Stimulated activated CD4-positive, alpha-beta T cell treated with anti-CD3 and anti-CD28 coated beads, Interleukin-12 subunit alpha, Interleukin-12 subunit beta, amount 100 ng/mL, for 4 hours (primary cell): ENCODE data around the gene PAPLN.

Source experiments
- DNase-seq: peaks from one replicate; pipeline ENCODE4 v3.0.0-alpha.2; 2020

Gene PAPLN

GRCh38 chr14:73262427-73263183, 25.3 kb downstream of the PAPLN start:
- DNase-seq: no peak

DNA sequence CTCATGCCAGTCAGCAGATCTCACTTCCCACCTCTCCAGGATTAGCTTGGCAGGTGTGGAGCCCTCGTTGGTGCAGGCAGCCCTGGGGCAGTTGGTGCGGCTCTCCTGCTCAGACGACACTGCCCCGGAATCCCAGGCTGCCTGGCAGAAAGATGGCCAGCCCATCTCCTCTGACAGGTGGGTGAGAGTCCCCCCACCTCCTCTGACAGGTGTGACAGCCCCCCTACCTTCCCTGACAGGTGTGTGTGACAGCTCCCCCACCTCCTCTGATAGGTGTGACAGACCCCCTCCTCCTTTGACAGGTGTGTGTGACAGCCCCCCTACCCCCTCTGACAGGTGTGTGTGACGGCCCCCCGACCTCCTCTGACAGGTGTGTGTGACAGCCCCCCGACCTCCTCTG, 26.3 kb downstream of the PAPLN start:
- no peak for DNase-seq

GRCh38 chr14:73264080-73264884, 27.0 kb downstream of the PAPLN start:
- no peak for DNase-seq

DNA sequence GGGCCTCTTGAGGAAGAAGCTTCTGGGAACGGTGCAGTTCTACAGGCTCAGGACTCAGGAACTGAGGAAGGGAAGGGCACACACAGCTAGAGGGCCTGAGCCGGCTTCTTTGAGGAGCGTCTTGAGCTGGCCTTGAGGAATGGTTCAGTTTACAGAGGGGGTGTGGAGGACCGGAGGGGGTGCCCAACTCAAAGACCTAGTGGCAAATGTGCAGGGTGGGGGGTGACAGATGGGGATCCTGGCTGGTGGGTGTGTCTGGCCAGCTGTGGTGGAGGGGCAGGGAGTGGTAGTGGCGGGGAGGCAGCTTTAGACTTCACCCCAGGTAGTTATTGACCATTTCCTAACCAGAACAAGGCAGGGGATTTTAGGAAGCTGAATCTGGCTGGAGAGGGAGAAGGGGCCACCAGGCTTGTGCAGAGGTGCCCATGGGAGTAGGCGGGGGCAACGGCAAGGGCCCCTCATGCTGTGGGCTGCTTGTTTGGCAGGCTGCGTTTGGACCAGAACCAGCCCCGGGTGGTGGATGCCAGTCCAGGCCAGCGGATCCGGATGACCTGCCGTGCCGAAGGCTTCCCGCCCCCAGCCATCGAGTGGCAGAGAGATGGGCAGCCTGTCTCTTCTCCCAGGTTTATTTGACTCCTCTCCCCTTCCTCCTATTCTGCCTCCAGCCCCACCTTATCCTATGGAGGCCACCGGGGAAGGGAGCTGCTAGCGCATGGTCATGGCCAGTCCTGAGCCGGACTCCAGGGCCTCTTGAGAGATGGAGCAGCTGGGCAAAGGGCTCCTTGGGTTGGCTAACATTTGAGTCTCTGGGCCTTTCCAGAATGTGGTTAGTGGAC, 27.8 kb downstream of the PAPLN start:
- DNase-seq: no peak

GRCh38 chr14:73265721-73266046, 28.4 kb downstream of the PAPLN start:
- DNase-seq: no peak

DNA sequence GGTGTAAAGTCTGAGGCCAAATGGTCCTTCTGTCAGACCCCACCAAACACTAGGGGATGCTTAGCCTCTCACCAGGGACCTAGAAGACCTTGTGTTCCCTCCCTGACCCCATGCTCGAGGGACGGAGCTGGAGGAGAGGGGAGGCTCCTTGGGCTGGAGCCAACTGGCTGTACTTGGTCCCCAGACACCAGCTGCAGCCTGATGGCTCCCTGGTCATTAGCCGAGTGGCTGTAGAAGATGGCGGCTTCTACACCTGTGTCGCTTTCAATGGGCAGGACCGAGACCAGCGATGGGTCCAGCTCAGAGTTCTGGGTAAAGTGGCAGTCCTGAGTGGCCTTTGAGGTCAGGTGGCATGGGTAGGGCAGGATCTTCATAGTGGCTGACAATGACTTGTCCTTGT, 29.0 kb downstream of the PAPLN start:
- DNase-seq: no peak

DNA sequence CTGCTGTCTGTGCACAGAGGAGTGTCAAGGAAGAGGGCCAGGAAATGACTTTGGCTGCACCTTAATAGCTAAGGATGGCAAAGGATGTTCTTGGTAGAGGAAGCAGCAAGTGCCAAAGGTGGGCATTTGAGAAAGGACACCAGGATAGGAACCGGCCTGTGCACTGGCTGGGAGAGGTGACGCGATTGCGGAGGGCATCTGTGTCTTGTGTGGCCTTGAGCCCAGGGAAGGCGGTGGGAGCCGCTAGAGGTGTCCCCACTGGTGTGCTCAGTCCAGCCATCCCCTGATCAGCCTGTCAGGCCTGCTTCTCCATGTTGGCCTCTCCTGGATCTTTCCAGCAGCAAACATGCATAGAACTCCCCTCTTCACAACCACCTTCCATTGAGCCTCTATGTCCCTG, 30.2 kb downstream of the PAPLN start:
- DNase-seq: no peak

GRCh38 chr14:73269729-73270531, 32.6 kb downstream of the PAPLN start:
- DNase-seq: no peak

- no peak for DNase-seq
These were observed 35.1 kb downstream of the PAPLN start for GRCh38 chr14:73272393-73272792.

DNA sequence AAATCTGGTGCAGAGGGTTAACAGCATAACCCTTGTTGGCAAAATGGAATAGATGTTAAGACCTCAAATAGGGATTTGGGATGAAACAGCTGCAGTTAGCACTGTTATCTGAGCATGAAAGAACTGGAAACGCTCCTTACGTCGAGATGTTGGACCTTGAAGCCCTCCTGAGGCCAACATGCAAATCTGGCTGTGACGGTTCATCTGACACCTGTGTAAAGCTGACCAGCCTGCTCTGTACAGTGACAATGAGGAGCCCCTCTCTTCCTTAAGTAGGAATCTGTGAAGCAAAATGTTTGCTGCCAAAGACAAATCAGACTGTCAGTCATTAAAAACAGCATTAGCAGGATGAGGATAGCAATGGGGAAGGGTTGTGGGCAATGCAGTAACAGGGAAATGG, 36.5 kb downstream of the PAPLN start:
- DNase-seq: no peak

DNA sequence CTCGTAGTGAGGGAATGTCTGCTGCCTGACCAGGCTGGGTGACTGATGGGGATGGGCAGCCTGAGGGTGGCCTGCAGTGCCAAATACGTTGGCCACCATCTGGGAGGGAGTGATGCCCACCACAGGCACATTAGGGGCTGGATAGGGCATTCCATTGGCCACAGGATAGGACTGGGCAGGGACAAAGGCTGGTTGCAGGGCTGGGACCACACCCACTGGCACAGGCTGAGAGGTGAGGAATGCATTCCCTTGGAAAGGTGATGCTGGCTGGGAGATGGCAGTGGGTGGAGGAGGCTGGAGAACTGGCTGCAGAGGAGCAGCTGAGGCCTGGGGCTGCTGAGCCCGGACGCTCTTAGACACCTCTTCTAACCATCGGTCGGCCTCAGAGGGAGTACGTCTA, 39.5 kb downstream of the PAPLN start:
- DNase-seq: no peak

DNA sequence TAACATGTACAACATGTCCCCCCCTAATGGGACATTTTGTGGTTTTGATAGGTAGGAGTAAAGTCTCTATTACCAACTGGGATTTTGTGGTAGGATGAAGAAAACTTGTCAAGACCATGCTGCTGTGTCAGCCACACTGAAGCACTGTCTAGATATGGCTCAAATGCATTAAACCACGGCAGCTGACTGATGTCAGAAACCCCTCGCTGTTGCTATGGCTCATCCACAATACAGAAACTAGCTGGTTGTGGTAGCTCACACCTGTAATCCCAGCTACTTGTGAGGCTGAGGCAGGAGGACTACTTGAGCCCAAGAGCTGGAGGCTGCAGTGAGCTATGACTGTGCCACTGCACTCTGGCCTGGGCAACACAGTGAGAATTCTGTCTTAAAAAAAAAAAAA, 40.1 kb downstream of the PAPLN start:
- no peak for DNase-seq

GRCh38 chr14:73280903-73281302, 43.6 kb downstream of the PAPLN start:
- no peak for DNase-seq

DNA sequence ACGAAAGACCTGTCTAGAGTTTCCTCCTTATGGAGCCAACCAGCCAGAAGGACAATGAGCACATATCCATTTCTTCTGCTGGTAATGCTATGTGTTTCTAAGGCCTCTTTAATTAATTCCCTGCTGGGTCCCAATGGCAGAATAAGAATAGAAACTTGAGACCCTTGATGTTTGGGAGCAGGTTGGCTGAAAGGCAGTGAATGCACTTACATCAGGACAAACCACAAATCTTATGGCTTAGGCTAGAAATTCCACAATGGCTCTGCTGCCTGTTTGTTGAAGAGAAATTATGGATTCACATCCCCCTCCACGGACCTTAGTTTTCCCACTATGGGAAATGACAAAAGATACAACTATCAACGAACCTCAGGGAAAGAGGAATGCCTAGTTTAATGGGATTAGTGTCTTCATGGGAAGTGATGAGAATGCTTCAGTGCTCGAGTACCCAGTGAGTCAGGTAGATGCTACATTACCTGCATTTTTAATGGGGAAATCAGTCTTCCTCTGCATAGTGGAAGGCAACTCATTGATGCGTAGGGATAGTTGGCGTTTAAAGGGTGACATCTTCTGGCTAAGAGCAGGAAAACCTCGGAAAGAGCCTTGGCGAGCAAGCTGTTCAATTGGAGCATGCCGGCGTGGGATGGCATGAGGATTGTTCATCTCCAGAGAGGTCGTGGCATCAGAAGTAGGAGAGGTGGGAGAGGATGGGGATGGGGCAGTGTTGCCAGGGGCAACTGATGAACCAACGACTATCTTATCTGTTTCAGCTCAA, 46.5 kb downstream of the PAPLN start:
- no peak for DNase-seq

- no peak for DNase-seq
These were observed 48.7 kb downstream of the PAPLN start for GRCh38 chr14:73285979-73286378.

- DNase-seq: no peak
These were observed 49.3 kb downstream of the PAPLN start for GRCh38 chr14:73286598-73286997.

DNA sequence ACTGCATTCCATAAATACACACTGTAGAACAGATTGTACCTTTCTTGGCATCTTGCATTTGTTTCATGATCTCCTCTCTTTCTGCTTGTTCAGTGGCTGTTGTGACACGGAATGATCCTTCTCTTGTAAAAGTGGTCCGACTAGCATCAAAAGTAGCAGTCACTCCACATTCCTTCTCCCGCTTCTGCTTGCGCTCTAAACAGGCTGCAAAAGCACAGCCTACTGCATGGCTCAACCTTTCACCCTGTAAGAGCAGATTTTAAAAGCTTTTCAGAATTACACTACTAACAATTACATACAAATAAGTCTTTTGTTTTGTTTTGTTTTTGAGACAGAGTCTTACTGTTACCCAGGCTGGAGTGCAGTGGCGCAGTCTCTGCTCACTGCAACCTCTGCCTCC, 49.8 kb downstream of the PAPLN start:
- no peak for DNase-seq

DNA sequence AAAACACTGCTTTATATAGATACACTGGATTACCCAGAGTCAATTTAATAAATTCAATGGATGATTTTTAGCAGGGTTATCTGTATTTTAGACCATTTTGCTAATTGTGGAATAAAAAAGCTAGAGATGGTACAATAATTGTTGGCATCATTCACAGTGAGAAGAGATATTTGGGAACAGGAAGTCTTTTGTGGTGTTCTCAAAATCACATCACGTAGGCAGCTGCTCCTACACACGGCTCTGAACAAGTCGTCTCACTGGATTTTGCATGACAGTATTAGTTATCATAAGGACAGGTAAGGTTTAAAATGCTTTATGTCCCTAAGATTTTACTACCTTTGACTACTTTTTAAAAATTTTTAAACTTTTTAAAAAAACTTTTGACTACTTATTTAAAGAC, 52.0 kb downstream of the PAPLN start:
- DNase-seq: no peak

- no peak for DNase-seq
These were observed 52.4 kb downstream of the PAPLN start for GRCh38 chr14:73289729-73290128.

- DNase-seq: no peak
These were observed 53.0 kb downstream of the PAPLN start for GRCh38 chr14:73290279-73290678.

- no peak for DNase-seq
These were observed 56.8 kb downstream of the PAPLN start for GRCh38 chr14:73293782-73294781.
